Heart right ventricle (tissue), 16 donors: ENCODE results near the gene ACTN2. TPM values are rescaled to one million over a fixed set of nuclear protein-coding genes. Genes with fewer than 3 reads are reported as not detected.
A peak's percentile ranks its signal among the peaks of the same experiment; 100 is the strongest.

Source experiments
- ATAC-seq, 8 donors: fragments of 200-7000 bp; cut with Tn5 transposase; one replicate each; pipeline ENCODE4 v1.9.1; 2020; ENCODE audit warnings: mild to moderate bottlenecking in 8 of 8, moderate library complexity in 8 of 8, moderate number of reproducible peaks in 1 of 8
- DNase-seq, 2 donors: peaks; one replicate each; pipeline ENCODE4 v3.0.0-alpha.2; 2020
- H3K27ac ChIP-seq, 10 donors: fragments of 200-600 bp; sonication (generic) in 2 of 10; one replicate each; pipeline versions ENCODE4 v1.5.0 to v1.8.0; 2020 to 2022; ENCODE audit warnings: mild to moderate bottlenecking in 3 of 10
- H3K27me3 ChIP-seq, 7 donors: fragments of 200-600 bp; one replicate each; pipeline ENCODE4 v1.8.0; 2021 to 2022; ENCODE audit warnings: mild to moderate bottlenecking in 2 of 7
- H3K36me3 ChIP-seq, 9 donors: fragments of 200-600 bp; sonication (generic) in 1 of 9; one replicate each; pipeline versions ENCODE4 v1.5.0 to v1.8.0; 2020 to 2022; ENCODE audit warnings: mild to moderate bottlenecking in 2 of 9
- H3K4me1 ChIP-seq, 9 donors: fragments of 200-600 bp; sonication (generic) in 1 of 9; one replicate each; pipeline versions ENCODE4 v1.5.0 to v1.8.0; 2020 to 2022; ENCODE audit warnings: mild to moderate bottlenecking in 4 of 9
- H3K4me3 ChIP-seq, 10 donors: fragments of 200-600 bp; sonication (generic) in 2 of 10; one replicate each; pipeline versions ENCODE4 v1.5.0 to v1.8.0; 2020 to 2022; ENCODE audit warnings: mild to moderate bottlenecking in 7 of 10, moderate library complexity in 2 of 10
- H3K9me3 ChIP-seq, 11 donors: fragments of 200-600 bp in 10 of 11; sonication (generic) in 2 of 11; one replicate each; pipeline versions ENCODE4 v1.5.0 to v1.8.0; 2013 to 2022; ENCODE audit warnings: mild to moderate bottlenecking in 2 of 11, control low read depth in 1 of 11, moderate library complexity in 1 of 11
- WGBS, 2 donors: extraction: QIAGEN DNeasy Blood & Tissue Kit; methylation state at CpG; one replicate each; pipeline ENCODE4 v1.1.7; 2013; ENCODE audit warnings: inconsistent platforms in 1 of 2; 5-methylcytosine and 5-hydroxymethylcytosine counted together
- intact Hi-C, 10 donors: fragments of 100-400 bp; cut with DNase I; formaldehyde crosslinking; loops; one replicate each; pipeline versions ENCODE4 v1.11.1 to v1.14.2; 2022
- polyA plus RNA-seq, 2 donors: library from polyadenylated mRNA; stranded (reverse); fragments of 200-250 nt; gene quantifications; one replicate each; pipeline ENCODE4 v1.2.3, GENCODE V29; 2013
- total RNA-seq, 10 donors: library from RNA; stranded (reverse); fragmentation: NEBNext Ultra II Directional in 3 of 10; extraction: Animal tissue kit (Norgen Biotek cat#: 25700) in 3 of 10; gene quantifications; one replicate each; pipeline versions ENCODE4 v1.2.1 to v1.2.4, GENCODE V29; 2021 to 2023
- TF ChIP-seq, protein P1 (sequence below), 9 donors: fragments of 200-600 bp; sonication (generic) in 2 of 9; IDR thresholded peaks; one replicate each; pipeline versions ENCODE4 v1.5.0 to v1.8.0; 2021 to 2022; ENCODE audit warnings: antibody characterized with exemption in 9 of 9, mild to moderate bottlenecking in 5 of 9, moderate library complexity in 1 of 9
- donor health status: Arrhythmogenic right ventricular cardiomyopathy.
- donor health status: ischemic (EF 13 %, LVEDD 7.1; RV severe dilation, severe dysfunction).
- donor health status: healthy with polysubstance abuse.
- donor health status: DM: no; HTN: yes; CAD: no.
- donor health status: DM: no; HTN: no; CAD: no.
- donor health status: ischemic (EF 25% LVEDD 6.9; RV normal size, moderate dysfunction).
- donor health status: ischemic (EF 25% LVEDD 5.7; RV mildly dilated, moderate dysfunction).
- donor health status: healthy.
- donor health status: DM: yes; HTN: yes; CAD: no.
- donor health status: Ischemic cardiomyopathy.
- donor health status: ischemic (EF 35%, LVEDD 5.7; RV mildly dilated, moderate dysfunction).
- donor health status: nonischemic (EF 11% LVEDD 7.7; RV severe dilation, severe dysfunction).
- donor health status: DM: yes; HTN: yes; CAD: no.
- donor health status: PGD.
- donor health status: ischemic (EF 29% LVEDD 5.4; RV normal size, mild dysfunction).
- donor health status: nonischemic (EF 23%, LVEDD 6.1; RV moderate dilation, normal function).

ACTN2 gene
- total and polyA plus RNA-seq, 12 donors: 599 to 4,290 (median 3,278) TPM

GRCh38 chr1:236768601-236769000 is 82.3 kb downstream of the ACTN2 start:
- Histone ChIP-seq H3K9me3 (no peaks in the 10 kb centered on the region), H3K27ac (no peak overlapping the region), H3K4me1 (no peaks in the 10 kb centered on the region), H3K4me3 (no peak overlapping the region), H3K36me3 (peaks cover 0 to 24% (median 0%) of the 10 kb centered on the region in 9 donors), H3K27me3 (peaks cover 0 to 4% (median 0%) of the 10 kb centered on the region in 7 donors)
- intact Hi-C loops: loop anchor here in 1 of 10 donors (10.0 kb wide), 1 partner anchor 796 kb away; no protein-coding TSS in a partner anchor
- no peak for DNase-seq
- TF ChIP-seq, protein P1, sequence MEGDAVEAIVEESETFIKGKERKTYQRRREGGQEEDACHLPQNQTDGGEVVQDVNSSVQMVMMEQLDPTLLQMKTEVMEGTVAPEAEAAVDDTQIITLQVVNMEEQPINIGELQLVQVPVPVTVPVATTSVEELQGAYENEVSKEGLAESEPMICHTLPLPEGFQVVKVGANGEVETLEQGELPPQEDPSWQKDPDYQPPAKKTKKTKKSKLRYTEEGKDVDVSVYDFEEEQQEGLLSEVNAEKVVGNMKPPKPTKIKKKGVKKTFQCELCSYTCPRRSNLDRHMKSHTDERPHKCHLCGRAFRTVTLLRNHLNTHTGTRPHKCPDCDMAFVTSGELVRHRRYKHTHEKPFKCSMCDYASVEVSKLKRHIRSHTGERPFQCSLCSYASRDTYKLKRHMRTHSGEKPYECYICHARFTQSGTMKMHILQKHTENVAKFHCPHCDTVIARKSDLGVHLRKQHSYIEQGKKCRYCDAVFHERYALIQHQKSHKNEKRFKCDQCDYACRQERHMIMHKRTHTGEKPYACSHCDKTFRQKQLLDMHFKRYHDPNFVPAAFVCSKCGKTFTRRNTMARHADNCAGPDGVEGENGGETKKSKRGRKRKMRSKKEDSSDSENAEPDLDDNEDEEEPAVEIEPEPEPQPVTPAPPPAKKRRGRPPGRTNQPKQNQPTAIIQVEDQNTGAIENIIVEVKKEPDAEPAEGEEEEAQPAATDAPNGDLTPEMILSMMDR (IDR thresholded peaks at IDR 0.05): no peak
- peak in 3 of 8 donors; percentile 7 to 24 (median 11) for ATAC-seq

GRCh38 chr1:236773919-236774318 is 87.6 kb downstream of the ACTN2 start:
- ATAC-seq (peak in 2 of 8 donors; percentile 6 to 19), DNase-seq (no peak)
- Histone ChIP-seq H3K9me3 (peaks cover 0 to 6% (median under 1%) of the 10 kb centered on the region in 11 donors), H3K36me3 (no peaks in the 10 kb centered on the region), H3K4me3 (no peak overlapping the region), H3K27me3 (peaks cover 0 to 4% (median 0%) of the 10 kb centered on the region in 7 donors), H3K4me1 (no peaks in the 10 kb centered on the region), H3K27ac (no peak overlapping the region)
- TF ChIP-seq, protein P1 (IDR thresholded peaks at IDR 0.05): no peak
- WGBS, 2 donors: 63 to 74% methylated on average over 3 of the region's 3 CpGs
- intact Hi-C loops: loop anchor here in 5 of 10 donors (5.0 to 10.0 kb wide), 4 partner anchors 93 to 669 kb away; no protein-coding TSS in a partner anchor

DNA sequence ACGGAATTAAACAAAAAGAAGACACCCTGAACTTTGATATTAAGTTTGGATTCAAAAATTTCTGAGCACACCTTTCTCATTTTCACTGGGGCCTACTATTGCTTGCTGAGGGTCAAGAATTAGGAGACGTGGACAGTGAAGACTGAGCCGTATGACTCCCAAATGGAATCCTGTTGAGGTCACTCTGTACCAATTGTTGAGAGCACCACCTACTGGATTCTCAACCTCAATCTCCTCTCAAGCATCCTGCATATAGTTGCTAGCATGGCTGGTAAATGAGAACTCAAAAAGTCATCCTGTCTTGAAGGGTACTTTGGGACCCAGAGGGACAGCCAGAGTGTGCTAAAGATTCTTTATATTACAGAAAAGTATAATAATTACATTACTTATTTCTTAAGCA is 88.6 kb downstream of the ACTN2 start:
- intact Hi-C loops: loop anchor here in 6 of 10 donors (1.0 to 10.0 kb wide), 5 partner anchors 92 to 670 kb away; no protein-coding TSS in a partner anchor

GRCh38 chr1:236779312-236779711 is 93.0 kb downstream of the ACTN2 start:
- WGBS, 2 donors: 81 to 87% methylated on average over 2 of the region's 2 CpGs
- ATAC-seq (no peak), DNase-seq (no peak)
- Histone ChIP-seq H3K36me3 (no peaks in the 10 kb centered on the region), H3K27me3 (no peaks in the 10 kb centered on the region), H3K9me3 (peaks cover 0 to 18% (median 8%) of the 10 kb centered on the region in 11 donors), H3K27ac (no peak overlapping the region), H3K4me3 (no peak overlapping the region), H3K4me1 (no peaks in the 10 kb centered on the region)
- intact Hi-C loops: loop anchor here in 3 of 10 donors (10.0 kb wide), 2 partner anchors 165 to 675 kb away; no protein-coding TSS in a partner anchor
- TF ChIP-seq, protein P1 (IDR thresholded peaks at IDR 0.05): no peak

More for the DNA sequence above, 88.6 kb downstream of the ACTN2 start:
- Histone ChIP-seq H3K4me1 (no peaks in the 10 kb centered on the region), H3K27me3 (peaks cover 0 to 4% (median 0%) of the 10 kb centered on the region in 7 donors), H3K4me3 (no peak overlapping the region), H3K36me3 (no peaks in the 10 kb centered on the region), H3K27ac (no peak overlapping the region), H3K9me3 (peaks cover 0 to 15% (median 8%) of the 10 kb centered on the region in 11 donors)
- ATAC-seq: peak in 7 of 8 donors; percentile 41 to 74 (median 70)
- TF ChIP-seq, protein P1 (IDR thresholded peaks at IDR 0.05): peak in 8 of 9 donors; percentile 20 to 56 (median 38)
- 36 to 37% methylated on average over 3 of the region's 3 CpGs for WGBS, 2 donors
- DNase-seq: peak in 1 of 2 donors; percentile 16
